ENCODE data around the gene HTT.

DNA sequence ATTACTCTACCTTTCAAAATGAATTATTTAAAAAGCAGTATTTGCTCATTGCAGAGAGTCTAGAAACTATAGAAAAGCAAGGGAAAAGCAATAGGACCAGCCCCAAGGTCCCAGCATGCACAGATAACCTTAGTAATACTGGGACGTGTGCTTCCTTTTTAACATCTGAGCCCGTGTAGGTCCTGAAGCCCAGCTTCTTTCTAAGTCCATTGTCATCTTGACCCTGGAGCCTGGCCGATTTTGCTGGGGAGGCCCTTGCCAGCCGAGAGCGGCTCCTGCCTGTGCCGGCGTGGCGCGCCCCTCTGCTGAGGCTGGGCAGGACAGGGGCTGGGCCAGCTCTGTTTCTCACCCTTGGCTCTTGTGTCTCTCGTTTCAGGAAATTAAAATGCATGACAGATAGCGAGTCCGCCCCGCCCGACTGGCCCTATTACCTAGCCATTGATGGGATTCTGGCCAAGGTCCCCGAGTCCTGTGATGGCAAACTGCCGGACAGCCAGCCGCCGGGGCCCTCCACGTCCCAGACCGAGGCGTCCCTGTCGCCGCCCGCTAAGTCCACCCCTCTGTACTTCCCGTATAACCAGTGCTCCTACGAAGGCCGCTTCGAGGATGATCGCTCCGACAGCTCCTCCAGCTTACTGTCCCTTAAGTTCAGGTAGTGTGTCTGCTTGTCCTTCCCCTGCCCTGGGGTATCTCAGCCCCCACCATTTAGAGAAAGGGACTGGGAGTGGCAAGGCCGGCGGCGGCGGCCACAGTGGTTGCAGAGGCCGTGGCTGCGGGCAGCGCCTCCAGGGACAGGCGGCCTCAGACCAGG, 178.6 kb downstream of the HTT start:
- TF ChIP-seq, protein P1, sequence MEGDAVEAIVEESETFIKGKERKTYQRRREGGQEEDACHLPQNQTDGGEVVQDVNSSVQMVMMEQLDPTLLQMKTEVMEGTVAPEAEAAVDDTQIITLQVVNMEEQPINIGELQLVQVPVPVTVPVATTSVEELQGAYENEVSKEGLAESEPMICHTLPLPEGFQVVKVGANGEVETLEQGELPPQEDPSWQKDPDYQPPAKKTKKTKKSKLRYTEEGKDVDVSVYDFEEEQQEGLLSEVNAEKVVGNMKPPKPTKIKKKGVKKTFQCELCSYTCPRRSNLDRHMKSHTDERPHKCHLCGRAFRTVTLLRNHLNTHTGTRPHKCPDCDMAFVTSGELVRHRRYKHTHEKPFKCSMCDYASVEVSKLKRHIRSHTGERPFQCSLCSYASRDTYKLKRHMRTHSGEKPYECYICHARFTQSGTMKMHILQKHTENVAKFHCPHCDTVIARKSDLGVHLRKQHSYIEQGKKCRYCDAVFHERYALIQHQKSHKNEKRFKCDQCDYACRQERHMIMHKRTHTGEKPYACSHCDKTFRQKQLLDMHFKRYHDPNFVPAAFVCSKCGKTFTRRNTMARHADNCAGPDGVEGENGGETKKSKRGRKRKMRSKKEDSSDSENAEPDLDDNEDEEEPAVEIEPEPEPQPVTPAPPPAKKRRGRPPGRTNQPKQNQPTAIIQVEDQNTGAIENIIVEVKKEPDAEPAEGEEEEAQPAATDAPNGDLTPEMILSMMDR (IDR thresholded peaks at IDR 0.05) = no peak
- TF ChIP-seq POLR2A (IDR thresholded peaks at IDR 0.05) = no peak
